Keratinocyte (primary cell): ENCODE data around the gene FGGY. TPM values are rescaled to one million over a fixed set of nuclear protein-coding genes. Genes with fewer than 3 reads are reported as not detected.

Experiments used
- DNase-seq: peaks from one replicate; pipeline ENCODE4 v3.0.0-alpha.2; 2011; ENCODE audit warnings: low read depth, missing footprints, low spot score
- FAIRE-seq: peaks from 2 replicates; lab custom pipeline; 2011; peaks lifted over from hg19 to GRCh38; lab: Jason Lieb, UNC
- H2AFZ ChIP-seq: 2 replicates; pipeline ENCODE4 v1.6.0; 2012; ENCODE audit warnings: low read length, control low read depth, inconsistent platforms; ENCODE audit not compliant: control insufficient read depth
- H3K27ac ChIP-seq: 2 replicates; pipeline ENCODE4 v1.5.1; 2011; ENCODE audit warnings: low read length; ENCODE audit not compliant: control insufficient read depth, insufficient read depth
- H3K27me3 ChIP-seq: 3 replicates; pipeline ENCODE4 v1.6.0; 2011; ENCODE audit warnings: low read length; ENCODE audit not compliant: control insufficient read depth, insufficient read depth; ENCODE audit errors: extremely low read depth
- H3K36me3 ChIP-seq, 2 experiments: 2 replicates in 1 of 2; 3 replicates in 1 of 2; pipeline ENCODE4 v1.5.1; 2011; ENCODE audit warnings: low read length in 2 of 2, mild to moderate bottlenecking in 1 of 2; ENCODE audit not compliant: control insufficient read depth in 2 of 2, insufficient read depth in 2 of 2; ENCODE audit errors: extremely low read depth in 1 of 2
- H3K4me1 ChIP-seq: 3 replicates; pipeline ENCODE4 v1.5.1; 2011; ENCODE audit warnings: low read length; ENCODE audit not compliant: control insufficient read depth, insufficient read depth; ENCODE audit errors: extremely low read depth
- H3K4me2 ChIP-seq: 3 replicates; pipeline ENCODE4 v1.6.0; 2011; ENCODE audit warnings: low read depth, low read length; ENCODE audit not compliant: control insufficient read depth, insufficient read depth; ENCODE audit errors: extremely low read depth
- H3K4me3 ChIP-seq, 3 experiments: fragments of 200-600 bp in 1 of 3; sonication (generic) in 1 of 3; 2 replicates in 2 of 3; 3 replicates in 1 of 3; pipeline ENCODE4 v1.5.1; 2011 to 2016; ENCODE audit warnings: low read length in 3 of 3, mild to moderate bottlenecking in 3 of 3, control low read depth in 2 of 3, inconsistent platforms in 1 of 3, low read depth in 1 of 3, mixed read lengths in 1 of 3, mixed run types in 1 of 3, moderate library complexity in 1 of 3; ENCODE audit not compliant: control insufficient read depth in 2 of 3, insufficient read depth in 2 of 3; ENCODE audit errors: extremely low read depth in 1 of 3
- H3K79me2 ChIP-seq: 2 replicates; pipeline ENCODE4 v1.6.0; 2012; ENCODE audit warnings: low read length; ENCODE audit not compliant: control insufficient read depth, insufficient read depth
- H3K9ac ChIP-seq: 3 replicates; pipeline ENCODE4 v1.6.0; 2011; ENCODE audit warnings: low read length; ENCODE audit not compliant: control insufficient read depth, insufficient read depth; ENCODE audit errors: extremely low read depth
- H3K9me1 ChIP-seq: 3 replicates; pipeline ENCODE4 v1.6.0; 2011; ENCODE audit warnings: low read length; ENCODE audit not compliant: control insufficient read depth, insufficient read depth; ENCODE audit errors: extremely low read depth
- H3K9me3 ChIP-seq: 2 replicates; pipeline ENCODE4 v1.5.1; 2012; ENCODE audit warnings: low read depth, low read length; ENCODE audit not compliant: control insufficient read depth
- H4K20me1 ChIP-seq: 3 replicates; pipeline ENCODE4 v1.6.0; 2011; ENCODE audit warnings: low read length; ENCODE audit not compliant: control insufficient read depth, insufficient read depth; ENCODE audit errors: extremely low read depth
- CTCF ChIP-seq, 3 experiments: IDR thresholded peaks in 1 of 3; conservative IDR thresholded peaks in 1 of 3; optimal IDR thresholded peaks in 1 of 3; 2 replicates in 2 of 3; 3 replicates in 1 of 3; pipeline versions ENCODE3 to v1.5.1; 2011; ENCODE audit warnings: low read length in 3 of 3, mild to moderate bottlenecking in 3 of 3, moderate library complexity in 2 of 3, control low read depth in 1 of 3, inconsistent platforms in 1 of 3; ENCODE audit not compliant: insufficient read depth in 2 of 3; ENCODE audit errors: extremely low read depth in 1 of 3
- EZH2 ChIP-seq: IDR thresholded peaks from one replicate; pipeline ENCODE4 v1.6.1; 2012; ENCODE audit warnings: inconsistent platforms, mild to moderate bottlenecking, low read length, moderate library complexity
- dilution Hi-C: fragments of 300-500 bp; cut with MboI; formaldehyde crosslinking; loops from one replicate; pipeline ENCODE4 v1.7.0; 2020; ENCODE audit warnings: low sequenced_read_pairs; ENCODE audit not compliant: extremely low pct_ligation_motif_present
- polyA plus RNA-seq, 5 experiments: library from polyadenylated mRNA; depleted of rRNA in 3 of 5; stranded (reverse) in 3 of 5; stranded (forward) in 1 of 5; unstranded in 1 of 5; fragments of >200 nt; gene quantifications; 1 replicate in 1 of 5; 2 replicates in 3 of 5; 3 replicates in 1 of 5; pipeline versions ENCODE4 v1.2.1 to v1.2.3, GENCODE V29; 2011 to 2012; ENCODE audit warnings: missing spikeins in 2 of 5, low read depth in 1 of 5, low replicate concordance in 1 of 5

The FGGY gene
- polyA plus RNA-seq, 1 donor (not counting 4 experiments of a cell fraction or from before 2014, with no cell fraction given) = 16.6 TPM

- DNase-seq = no peak
- no peaks in the 10 kb centered on the region for H4K20me1 ChIP-seq
- H3K4me1 ChIP-seq = no peaks in the 10 kb centered on the region
- TF ChIP-seq CTCF (optimal IDR thresholded peaks at IDR 0.05 in 1 of 3, IDR thresholded peaks at IDR 0.05 in 1 of 3, conservative IDR thresholded peaks at IDR 0.05 in 1 of 3; ENCODE audit: extremely low read depth in 1 of 3, insufficient read depth in 2 of 3, low read length in 3 of 3) (no peak), EZH2 (no peak)
- H3K4me3 ChIP-seq = no peak overlapping the region
- no peak overlapping the region for H3K4me2 ChIP-seq
- H3K27me3 ChIP-seq = no peaks in the 10 kb centered on the region
- dilution Hi-C loops = no loop called here
- H2AFZ ChIP-seq = no peak overlapping the region
- no peaks in the 10 kb centered on the region for H3K36me3 ChIP-seq
- no peak overlapping the region for H3K9ac ChIP-seq
- FAIRE-seq = no peak
- no peaks in the 10 kb centered on the region for H3K79me2 ChIP-seq
- H3K9me3 ChIP-seq = no peaks in the 10 kb centered on the region
- no peaks in the 10 kb centered on the region for H3K9me1 ChIP-seq
- H3K27ac ChIP-seq = no peak overlapping the region
These were observed 115.9 kb downstream of the FGGY start for GRCh38 chr1:59412718-59413326.

GRCh38 chr1:59413327-59413720 lies 116.4 kb downstream of the FGGY start:
- Histone ChIP-seq H3K27ac (no peak overlapping the region), H3K4me3 (no peak overlapping the region), H3K27me3 (no peaks in the 10 kb centered on the region), H3K9ac (no peak overlapping the region), H3K9me3 (no peaks in the 10 kb centered on the region), H3K9me1 (no peaks in the 10 kb centered on the region), H4K20me1 (no peaks in the 10 kb centered on the region), H2AFZ (no peak overlapping the region), H3K4me1 (no peaks in the 10 kb centered on the region), H3K79me2 (no peaks in the 10 kb centered on the region), H3K4me2 (no peak overlapping the region), H3K36me3 (no peaks in the 10 kb centered on the region)
- FAIRE-seq = no peak
- no peak for TF ChIP-seq CTCF (optimal IDR thresholded peaks at IDR 0.05 in 1 of 3, IDR thresholded peaks at IDR 0.05 in 1 of 3, conservative IDR thresholded peaks at IDR 0.05 in 1 of 3; ENCODE audit: extremely low read depth in 1 of 3, insufficient read depth in 2 of 3, low read length in 3 of 3)
- no peak for TF ChIP-seq EZH2
- dilution Hi-C loops = no loop called here
- DNase-seq = no peak
